ENCODE results near the gene VPS29.

- no peak for TF ChIP-seq RAD21 (IDR thresholded peaks at IDR 0.05; ENCODE audit: low read depth)
- no peak for TF ChIP-seq TCF12 (IDR thresholded peaks at IDR 0.05; ENCODE audit: low read depth)
- no peak for TF ChIP-seq EGR1 (IDR thresholded peaks at IDR 0.05)
- TF ChIP-seq USF1 (IDR thresholded peaks at IDR 0.05) = no peak
- no peak for TF ChIP-seq CREB1 (IDR thresholded peaks at IDR 0.05; ENCODE audit: low read depth)
- no peak for TF ChIP-seq NFIC (IDR thresholded peaks at IDR 0.05)
- TF ChIP-seq CEBPB (IDR thresholded peaks at IDR 0.05) = no peak
- TF ChIP-seq EP300 (IDR thresholded peaks at IDR 0.05; ENCODE audit: borderline replicate concordance) = no peak
- TF ChIP-seq YY1 (IDR thresholded peaks at IDR 0.05; ENCODE audit: low read depth) = no peak
- TF ChIP-seq MAX (IDR thresholded peaks at IDR 0.05) = no peak
- no peak for TF ChIP-seq TEAD4 (IDR thresholded peaks at IDR 0.05)
- TF ChIP-seq FOXM1 (IDR thresholded peaks at IDR 0.05; ENCODE audit: borderline replicate concordance, low read depth) = no peak
- no peak for TF ChIP-seq REST (IDR thresholded peaks at IDR 0.05; ENCODE audit: low read depth)
Observed at GRCh38 chr12:110546339-110546738, 44.4 kb upstream of the VPS29 start.

Measured in Ishikawa (cell line).